ENCODE results near the gene TMEM234.
A peak's percentile ranks its signal among the peaks of the same experiment; 100 is the strongest.

The TMEM234 gene

GRCh38 chr1:32239337-32239736, 17.2 kb upstream of the TMEM234 start:
- no peak for DNase-seq

- DNase-seq: no peak
Measured at GRCh38 chr1:32234792-32235191, 12.6 kb upstream of the TMEM234 start.

GRCh38 chr1:32232558-32233304, 10.6 kb upstream of the TMEM234 start:
- no peak for DNase-seq

- no peak for DNase-seq
Measured at GRCh38 chr1:32231843-32232432, 9.8 kb upstream of the TMEM234 start.

- no peak for DNase-seq
Measured at GRCh38 chr1:32228771-32229170, 6.6 kb upstream of the TMEM234 start.

GRCh38 chr1:32224285-32224684, 2.1 kb upstream of the TMEM234 start:
- no peak for DNase-seq

- DNase-seq: no peak
Measured at GRCh38 chr1:32223683-32224082, 1.5 kb upstream of the TMEM234 start.

- DNase-seq: no peak
Measured at GRCh38 chr1:32221581-32221979, 573 bp downstream of the TMEM234 start.

- DNase-seq: no peak
Measured at GRCh38 chr1:32220746-32221580, 1.2 kb downstream of the TMEM234 start.

GRCh38 chr1:32219022-32219421, 3.1 kb downstream of the TMEM234 start:
- DNase-seq: no peak

- no peak for DNase-seq
Measured at GRCh38 chr1:32216566-32216965, 5.6 kb downstream of the TMEM234 start.

GRCh38 chr1:32215629-32216480, 6.3 kb downstream of the TMEM234 start:
- DNase-seq: peak; percentile 56 to 64

- peak; percentile 76 to 81 for DNase-seq
Measured at GRCh38 chr1:32208891-32209328, 13.2 kb downstream of the TMEM234 start, which contains the start of gene DCDC2B. TSS of gene DCDC2B (plus strand) at chr1:32209089. CDS start at chr1:32209094, 5 bp downstream.

GRCh38 chr1:32208469-32208868, 13.7 kb downstream of the TMEM234 start:
- no peak for DNase-seq

GRCh38 chr1:32205401-32206370, 16.5 kb downstream of the TMEM234 start, which contains the start of gene IQCC:
TSS of gene IQCC (plus strand) at chr1:32205671. CDS start at chr1:32205682, 11 bp downstream.
- peak; percentile 74 to 81 for DNase-seq

- no peak for DNase-seq
Measured at GRCh38 chr1:32204943-32205361, 17.2 kb downstream of the TMEM234 start.

- no peak for DNase-seq
Measured at GRCh38 chr1:32201011-32201855, 20.9 kb downstream of the TMEM234 start.

GRCh38 chr1:32200226-32201010, 21.7 kb downstream of the TMEM234 start, which contains the start of gene CCDC28B:
TSS of gene CCDC28B (plus strand) at chr1:32200595. CDS start at chr1:32201936, 1,341 bp downstream.
- DNase-seq: peak; percentile 38 to 65

- DNase-seq: no peak
Measured at GRCh38 chr1:32199717-32200072, 22.5 kb downstream of the TMEM234 start.

Data from NCI-H187 (cell line).